ENCODE measurements around the gene NCKAP1. TPM values are rescaled to one million over a fixed set of nuclear protein-coding genes. Genes with fewer than 3 reads are reported as not detected.
"Not testable (repeated sequence)": the region's sequence is repeated elsewhere in the genome, so short reads cannot be mapped to it uniquely, and the experiment has no call there.

NCKAP1 gene
- total RNA-seq, 1 experiment from 2014 or later, result 115 TPM

DNA sequence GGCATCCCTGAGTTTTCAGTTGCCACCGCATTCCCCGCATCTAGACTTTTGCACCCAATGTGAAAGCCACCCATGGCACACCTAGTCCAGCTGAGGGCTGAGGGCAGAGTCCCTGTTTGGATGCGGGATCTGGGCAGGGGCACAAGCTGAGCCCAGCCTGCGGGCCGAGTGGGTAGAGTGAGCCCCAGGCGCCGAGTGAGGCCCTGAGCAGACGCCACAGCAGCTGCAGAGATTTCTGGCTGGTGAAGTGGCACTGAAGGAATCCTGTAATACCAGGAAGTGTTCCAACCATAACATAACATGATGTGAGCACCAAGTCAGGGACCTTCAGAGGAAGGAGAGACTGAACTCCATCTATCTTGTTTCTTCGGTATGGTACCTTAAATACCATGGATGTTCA is 144.1 kb downstream of the NCKAP1 start:
- Histone ChIP-seq H3K4me2 (ENCODE audit: low read length) (no peak overlapping the region), H3K9me2 (ENCODE audit: insufficient read depth) (no peaks in the 10 kb centered on the region), H3K27me3 (ENCODE audit: insufficient read depth, low read length) (no peaks in the 10 kb centered on the region), H3K9me3 (ENCODE audit: control insufficient read depth in 1 of 2, insufficient read depth in 1 of 2, low read depth in 1 of 2, low read length in 2 of 2) (no peaks in the 10 kb centered on the region), H4K20me1 (ENCODE audit: insufficient read depth) (no peaks in the 10 kb centered on the region; the same call in 1 of the 2 replicates), H3K79me2 (ENCODE audit: insufficient read depth, low read length) (no peaks in the 10 kb centered on the region), H3K4me3 (replicated peaks in 1 of 2; ENCODE audit: low read depth in 1 of 2, low read length in 2 of 2) (no peak overlapping the region), H3K4me1 (ENCODE audit: control insufficient read depth in 1 of 2, insufficient read depth in 2 of 2, low read length in 2 of 2) (no peaks in the 10 kb centered on the region), H3K36me3 (ENCODE audit: control insufficient read depth in 1 of 2, insufficient read depth in 2 of 2, low read length in 2 of 2) (no peaks in the 10 kb centered on the region), H3K27ac (ENCODE audit: low read depth, low read length) (no peak overlapping the region), H3K9ac (ENCODE audit: low read length) (no peak overlapping the region), H2AFZ (ENCODE audit: low read depth, low read length, poor library complexity, severe bottlenecking) (no peak overlapping the region)
- no peak for ATAC-seq
- POLR2A ChIA-PET, result no interaction called here
- TF ChIP-seq, protein P1, sequence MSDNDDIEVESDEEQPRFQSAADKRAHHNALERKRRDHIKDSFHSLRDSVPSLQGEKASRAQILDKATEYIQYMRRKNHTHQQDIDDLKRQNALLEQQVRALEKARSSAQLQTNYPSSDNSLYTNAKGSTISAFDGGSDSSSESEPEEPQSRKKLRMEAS (IDR thresholded peaks at IDR 0.05), result no peak
- no TSS peak for BruUV-seq (replicated peaks)
- intact Hi-C loops (cut with micrococcal nuclease), result no loop called here
- CTCF ChIA-PET, result no interaction called here
- no peak for DNase-seq (ENCODE audit: low read depth, low spot score)
- RAD21 ChIA-PET (ENCODE audit: low non-redundant PET in 1 of 2, low total read pairs in 2 of 2, uncharacterized antibody in 2 of 2, unreplicated experiment in 2 of 2), result no interaction called here

GRCh38 chr2:182893666-182894065 is 144.6 kb downstream of the NCKAP1 start:
- RAD21 ChIA-PET (ENCODE audit: low non-redundant PET in 1 of 2, low total read pairs in 2 of 2, uncharacterized antibody in 2 of 2, unreplicated experiment in 2 of 2), result no interaction called here
- no peak overlapping the region for H3K27ac ChIP-seq (ENCODE audit: low read depth, low read length)
- ATAC-seq (no peak), DNase-seq (ENCODE audit: low read depth, low spot score) (no peak)
- no peak overlapping the region for H2AFZ ChIP-seq (ENCODE audit: low read depth, low read length, poor library complexity, severe bottlenecking)
- no peaks in the 10 kb centered on the region for H3K36me3 ChIP-seq (ENCODE audit: control insufficient read depth in 1 of 2, insufficient read depth in 2 of 2, low read length in 2 of 2)
- no peak overlapping the region for H3K4me2 ChIP-seq (ENCODE audit: low read length)
- no peaks in the 10 kb centered on the region for H3K4me1 ChIP-seq (ENCODE audit: control insufficient read depth in 1 of 2, insufficient read depth in 2 of 2, low read length in 2 of 2)
- TF ChIP-seq SIN3A (IDR thresholded peaks at IDR 0.05; ENCODE audit: low read depth) (no peak), EZH2 (IDR thresholded peaks at IDR 0.05) (no peak), FOSL1 (IDR thresholded peaks at IDR 0.05; ENCODE audit: low read depth) (no peak), YY1 (IDR thresholded peaks at IDR 0.05; ENCODE audit: extremely low read depth, insufficient replicate concordance, low read depth, low read length) (no peak), SP1 (IDR thresholded peaks at IDR 0.05; ENCODE audit: low read depth) (no peak), REST (IDR thresholded peaks at IDR 0.05; ENCODE audit: low read depth) (no peak), CEBPB (IDR thresholded peaks at IDR 0.05; ENCODE audit: low read depth) (no peak)
- H3K9me2 ChIP-seq (ENCODE audit: insufficient read depth), result no peaks in the 10 kb centered on the region
- intact Hi-C loops (cut with micrococcal nuclease), result no loop called here
- POLR2A ChIA-PET, result no interaction called here
- H3K9me3 ChIP-seq (ENCODE audit: control insufficient read depth in 1 of 2, insufficient read depth in 1 of 2, low read depth in 1 of 2, low read length in 2 of 2), result no peaks in the 10 kb centered on the region
- no peaks in the 10 kb centered on the region; the same call in 1 of the 2 replicates for H4K20me1 ChIP-seq (ENCODE audit: insufficient read depth)
- CTCF ChIA-PET, result no interaction called here
- H3K4me3 ChIP-seq (replicated peaks in 1 of 2; ENCODE audit: low read depth in 1 of 2, low read length in 2 of 2), result no peak overlapping the region
- BruUV-seq (replicated peaks), result no TSS peak
- no peak overlapping the region for H3K9ac ChIP-seq (ENCODE audit: low read length)
- no peaks in the 10 kb centered on the region for H3K79me2 ChIP-seq (ENCODE audit: insufficient read depth, low read length)
- no peaks in the 10 kb centered on the region for H3K27me3 ChIP-seq (ENCODE audit: insufficient read depth, low read length)

GRCh38 chr2:182893035-182893434 is 145.2 kb downstream of the NCKAP1 start:
- H3K4me2 ChIP-seq (ENCODE audit: low read length); H4K20me1 ChIP-seq (ENCODE audit: insufficient read depth); DNase-seq (ENCODE audit: low read depth, low spot score); H3K9ac ChIP-seq (ENCODE audit: low read length); H3K9me2 ChIP-seq (ENCODE audit: insufficient read depth); H3K9me3 ChIP-seq (ENCODE audit: control insufficient read depth in 1 of 2, insufficient read depth in 1 of 2, low read depth in 1 of 2, low read length in 2 of 2); H3K36me3 ChIP-seq (ENCODE audit: control insufficient read depth in 1 of 2, insufficient read depth in 2 of 2, low read length in 2 of 2); CTCF ChIA-PET; H3K27me3 ChIP-seq (ENCODE audit: insufficient read depth, low read length); intact Hi-C loops (cut with micrococcal nuclease); H3K27ac ChIP-seq (ENCODE audit: low read depth, low read length); POLR2A ChIA-PET; RAD21 ChIA-PET (ENCODE audit: low non-redundant PET in 1 of 2, low total read pairs in 2 of 2, uncharacterized antibody in 2 of 2, unreplicated experiment in 2 of 2); H3K79me2 ChIP-seq (ENCODE audit: insufficient read depth, low read length); BruUV-seq (replicated peaks); H3K4me1 ChIP-seq (ENCODE audit: control insufficient read depth in 1 of 2, insufficient read depth in 2 of 2, low read length in 2 of 2); H3K4me3 ChIP-seq (replicated peaks in 1 of 2; ENCODE audit: low read depth in 1 of 2, low read length in 2 of 2); ATAC-seq; H2AFZ ChIP-seq (ENCODE audit: low read depth, low read length, poor library complexity, severe bottlenecking): not testable (repeated sequence)
